ENCODE results near the gene INSM2.

The INSM2 gene, protein sequence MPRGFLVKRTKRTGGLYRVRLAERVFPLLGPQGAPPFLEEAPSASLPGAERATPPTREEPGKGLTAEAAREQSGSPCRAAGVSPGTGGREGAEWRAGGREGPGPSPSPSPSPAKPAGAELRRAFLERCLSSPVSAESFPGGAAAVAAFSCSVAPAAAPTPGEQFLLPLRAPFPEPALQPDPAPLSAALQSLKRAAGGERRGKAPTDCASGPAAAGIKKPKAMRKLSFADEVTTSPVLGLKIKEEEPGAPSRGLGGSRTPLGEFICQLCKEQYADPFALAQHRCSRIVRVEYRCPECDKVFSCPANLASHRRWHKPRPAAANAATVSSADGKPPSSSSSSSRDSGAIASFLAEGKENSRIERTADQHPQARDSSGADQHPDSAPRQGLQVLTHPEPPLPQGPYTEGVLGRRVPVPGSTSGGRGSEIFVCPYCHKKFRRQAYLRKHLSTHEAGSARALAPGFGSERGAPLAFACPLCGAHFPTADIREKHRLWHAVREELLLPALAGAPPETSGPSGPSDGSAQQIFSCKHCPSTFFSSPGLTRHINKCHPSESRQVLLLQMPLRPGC

DNA sequence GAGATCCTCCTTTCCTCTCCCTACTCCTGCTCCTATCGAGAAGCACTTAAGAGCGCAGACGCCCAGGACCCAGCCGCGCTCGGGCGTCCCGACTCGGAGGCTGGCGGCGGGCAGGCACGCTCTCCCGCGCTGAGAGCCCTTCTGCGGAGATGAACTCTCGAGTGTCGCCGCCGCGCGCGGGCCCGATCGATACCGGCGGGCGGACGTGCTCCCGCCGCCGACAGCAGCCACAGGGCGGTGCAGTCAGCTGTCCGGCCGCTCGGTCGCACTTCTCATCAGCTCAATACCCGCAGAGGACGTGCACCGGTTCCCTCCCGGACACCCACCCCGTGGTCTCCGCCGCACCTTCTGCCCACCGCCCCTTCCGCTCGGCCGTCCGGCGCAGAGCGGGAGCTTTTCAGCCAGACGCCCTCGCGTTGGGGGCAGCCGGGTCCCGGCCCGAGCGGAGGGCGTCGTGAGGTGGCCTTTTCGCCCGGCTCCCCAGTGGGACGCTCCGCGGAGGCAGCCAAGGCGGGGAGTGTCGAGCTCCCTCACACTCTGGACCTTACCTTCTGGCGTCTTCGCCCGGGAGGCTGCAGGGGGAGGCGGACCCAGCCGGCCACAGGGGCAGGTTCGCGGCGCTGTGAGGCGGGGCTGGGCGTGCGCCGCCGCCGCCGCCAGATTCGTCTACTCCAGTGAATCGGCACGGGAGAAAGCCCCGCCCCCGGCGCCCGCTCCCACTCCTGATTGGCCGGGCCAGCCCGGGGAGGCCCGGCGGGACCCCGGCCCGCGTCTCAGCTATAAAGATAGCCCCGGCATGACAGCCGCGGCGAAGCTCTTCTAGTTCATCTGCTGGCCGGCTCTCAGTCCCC is at the start of gene INSM2:
Gene INSM2, plus strand, starts transcription at position 808 of the 851 bp plus-strand sequence. CDS start 89 bp downstream, outside the sequence.
- peak within 1 kb of the TSS; percentile 51 for H3K4me3 ChIP-seq (ENCODE audit: low read depth, low read length)
- TF ChIP-seq, protein P1, sequence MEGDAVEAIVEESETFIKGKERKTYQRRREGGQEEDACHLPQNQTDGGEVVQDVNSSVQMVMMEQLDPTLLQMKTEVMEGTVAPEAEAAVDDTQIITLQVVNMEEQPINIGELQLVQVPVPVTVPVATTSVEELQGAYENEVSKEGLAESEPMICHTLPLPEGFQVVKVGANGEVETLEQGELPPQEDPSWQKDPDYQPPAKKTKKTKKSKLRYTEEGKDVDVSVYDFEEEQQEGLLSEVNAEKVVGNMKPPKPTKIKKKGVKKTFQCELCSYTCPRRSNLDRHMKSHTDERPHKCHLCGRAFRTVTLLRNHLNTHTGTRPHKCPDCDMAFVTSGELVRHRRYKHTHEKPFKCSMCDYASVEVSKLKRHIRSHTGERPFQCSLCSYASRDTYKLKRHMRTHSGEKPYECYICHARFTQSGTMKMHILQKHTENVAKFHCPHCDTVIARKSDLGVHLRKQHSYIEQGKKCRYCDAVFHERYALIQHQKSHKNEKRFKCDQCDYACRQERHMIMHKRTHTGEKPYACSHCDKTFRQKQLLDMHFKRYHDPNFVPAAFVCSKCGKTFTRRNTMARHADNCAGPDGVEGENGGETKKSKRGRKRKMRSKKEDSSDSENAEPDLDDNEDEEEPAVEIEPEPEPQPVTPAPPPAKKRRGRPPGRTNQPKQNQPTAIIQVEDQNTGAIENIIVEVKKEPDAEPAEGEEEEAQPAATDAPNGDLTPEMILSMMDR (conservative IDR thresholded peaks at IDR 0.05; ENCODE audit: low read depth, low read length), result no peak
- DNase-seq (ENCODE audit: low read depth), result peak; percentile 41

DNA sequence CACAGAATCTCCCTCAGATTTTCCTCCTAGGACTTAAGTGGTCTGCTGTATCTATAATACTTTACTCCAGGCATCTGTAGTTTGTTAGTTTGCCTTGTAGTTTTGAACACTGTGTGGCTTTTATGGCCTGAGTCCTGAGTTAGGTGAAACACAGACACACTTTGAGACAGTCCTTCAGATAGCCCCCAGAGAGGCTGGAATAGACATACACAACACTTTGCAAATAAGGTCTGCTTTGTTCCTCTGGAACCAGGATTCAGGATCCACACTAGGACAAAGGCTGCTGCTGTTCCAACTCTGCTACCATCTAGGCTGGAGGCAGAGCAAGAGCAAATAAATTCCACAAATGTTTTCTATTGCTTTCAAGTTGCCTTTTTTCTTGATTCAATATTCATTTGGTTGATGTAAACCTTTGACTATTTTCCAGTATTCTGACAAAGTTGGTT is 41.4 kb upstream of the INSM2 start:
- no peak for DNase-seq (ENCODE audit: low read depth)

DNA sequence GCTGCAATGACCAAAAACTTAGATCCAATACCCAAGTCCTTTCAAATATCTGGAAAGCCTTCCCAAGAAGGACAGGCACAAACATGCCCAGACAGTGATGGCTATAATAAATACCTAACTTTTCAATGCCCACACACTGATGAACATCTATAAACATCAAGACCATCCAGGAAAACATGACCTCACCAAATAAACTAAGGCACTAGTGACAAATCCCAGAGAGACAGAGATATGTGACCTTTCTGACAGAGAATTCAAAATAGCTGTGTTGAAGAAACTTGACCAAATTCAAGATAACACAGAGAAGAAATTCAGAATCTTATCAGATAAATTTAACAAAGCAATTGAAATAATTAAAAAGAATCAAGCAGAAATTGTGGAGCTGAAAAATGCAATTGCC is 38.7 kb upstream of the INSM2 start:
- no peak overlapping the region for H3K4me3 ChIP-seq (ENCODE audit: low read depth, low read length)
- DNase-seq (ENCODE audit: low read depth), result no peak
- TF ChIP-seq, protein P1 (conservative IDR thresholded peaks at IDR 0.05; ENCODE audit: low read depth, low read length), result no peak

More for the DNA sequence above, 41.4 kb upstream of the INSM2 start:
- H3K4me3 ChIP-seq (ENCODE audit: low read depth, low read length), result no peak overlapping the region
- TF ChIP-seq, protein P1 (conservative IDR thresholded peaks at IDR 0.05; ENCODE audit: low read depth, low read length), result no peak

DNA sequence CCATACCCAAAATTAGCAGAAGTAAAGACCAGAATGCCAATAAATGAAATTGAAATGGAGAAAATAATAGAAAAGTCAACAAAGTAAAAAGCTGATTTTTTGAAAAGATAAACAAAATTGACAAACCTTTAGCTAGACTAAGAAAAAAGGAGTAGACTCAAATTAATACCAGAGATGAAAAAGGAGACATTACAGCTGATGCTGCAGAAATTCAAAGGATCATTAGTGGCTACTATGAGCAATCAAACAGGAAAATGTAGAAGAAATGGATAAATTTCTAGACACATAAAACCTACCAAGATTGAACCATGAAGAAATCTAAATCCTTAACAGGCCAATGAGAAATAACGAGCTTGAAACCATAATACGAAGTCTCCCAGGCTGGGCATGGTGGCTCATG is 34.8 kb upstream of the INSM2 start:
- no peak overlapping the region for H3K4me3 ChIP-seq (ENCODE audit: low read depth, low read length)

DNA sequence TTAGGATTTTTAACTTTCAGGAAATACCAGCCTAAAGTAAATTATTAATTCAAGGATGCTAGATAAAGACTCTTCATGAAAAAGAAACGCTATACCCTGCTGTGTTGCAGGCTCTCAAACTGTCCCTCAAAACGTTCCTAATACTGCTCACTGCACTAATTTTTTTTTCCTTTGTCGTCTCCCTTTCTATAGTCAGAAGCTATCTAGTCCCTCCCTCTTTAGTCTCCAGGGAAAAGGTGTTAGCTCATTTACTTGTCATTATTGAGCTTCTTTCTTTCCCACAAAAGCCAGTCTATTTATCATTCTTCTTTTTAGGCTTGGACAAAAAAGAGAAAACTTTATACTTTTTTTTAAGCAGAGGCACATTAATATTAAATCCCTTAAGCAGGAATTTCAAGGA is 30.3 kb upstream of the INSM2 start:
- H3K4me3 ChIP-seq (ENCODE audit: low read depth, low read length), result no peak overlapping the region

More for the DNA sequence above, 34.8 kb upstream of the INSM2 start:
- DNase-seq (ENCODE audit: low read depth), result no peak
- TF ChIP-seq, protein P1 (conservative IDR thresholded peaks at IDR 0.05; ENCODE audit: low read depth, low read length), result no peak

DNA sequence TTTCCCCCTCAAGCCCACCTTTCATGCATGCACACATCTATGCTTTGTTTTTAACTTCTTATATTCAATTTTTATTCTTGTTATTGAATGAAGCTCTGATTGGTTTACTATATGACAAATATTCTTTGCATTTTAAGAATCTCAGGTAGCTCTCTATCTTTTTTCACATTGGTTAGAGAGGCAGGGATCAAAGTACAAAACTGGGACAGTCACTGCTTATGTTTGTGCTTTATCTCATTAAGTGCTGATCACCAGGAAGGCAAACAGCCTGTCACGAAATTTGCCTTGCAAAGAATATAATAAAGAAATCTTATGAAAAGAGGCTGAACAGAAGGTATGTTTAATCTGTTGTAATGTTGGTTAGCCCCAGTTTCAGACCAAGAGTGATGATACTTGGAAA is 29.7 kb upstream of the INSM2 start:
- H3K4me3 ChIP-seq (ENCODE audit: low read depth, low read length), result no peak overlapping the region
- TF ChIP-seq, protein P1 (conservative IDR thresholded peaks at IDR 0.05; ENCODE audit: low read depth, low read length), result no peak
- DNase-seq (ENCODE audit: low read depth), result no peak

More for the DNA sequence above, 30.3 kb upstream of the INSM2 start:
- no peak for DNase-seq (ENCODE audit: low read depth)
- TF ChIP-seq, protein P1 (conservative IDR thresholded peaks at IDR 0.05; ENCODE audit: low read depth, low read length), result no peak
